Keratinocyte (primary cell): Measurements from ENCODE around the gene PSMB11. TPM values are rescaled to one million over a fixed set of nuclear protein-coding genes. Genes with fewer than 3 reads are reported as not detected.

Experiments used
- DNase-seq: peaks from one replicate; pipeline ENCODE4 v3.0.0-alpha.2; 2011; ENCODE audit warnings: low read depth, missing footprints, low spot score
- FAIRE-seq: peaks from 2 replicates; lab custom pipeline; 2011; peaks lifted over from hg19 to GRCh38; lab: Jason Lieb, UNC
- H2AFZ ChIP-seq: 2 replicates; pipeline ENCODE4 v1.6.0; 2012; ENCODE audit warnings: low read length, control low read depth, inconsistent platforms; ENCODE audit not compliant: control insufficient read depth
- H3K27ac ChIP-seq: 2 replicates; pipeline ENCODE4 v1.5.1; 2011; ENCODE audit warnings: low read length; ENCODE audit not compliant: control insufficient read depth, insufficient read depth
- H3K27me3 ChIP-seq: 3 replicates; pipeline ENCODE4 v1.6.0; 2011; ENCODE audit warnings: low read length; ENCODE audit not compliant: control insufficient read depth, insufficient read depth; ENCODE audit errors: extremely low read depth
- H3K36me3 ChIP-seq, 2 experiments: 2 replicates in 1 of 2; 3 replicates in 1 of 2; pipeline ENCODE4 v1.5.1; 2011; ENCODE audit warnings: low read length in 2 of 2, mild to moderate bottlenecking in 1 of 2; ENCODE audit not compliant: control insufficient read depth in 2 of 2, insufficient read depth in 2 of 2; ENCODE audit errors: extremely low read depth in 1 of 2
- H3K4me1 ChIP-seq: 3 replicates; pipeline ENCODE4 v1.5.1; 2011; ENCODE audit warnings: low read length; ENCODE audit not compliant: control insufficient read depth, insufficient read depth; ENCODE audit errors: extremely low read depth
- H3K4me2 ChIP-seq: 3 replicates; pipeline ENCODE4 v1.6.0; 2011; ENCODE audit warnings: low read depth, low read length; ENCODE audit not compliant: control insufficient read depth, insufficient read depth; ENCODE audit errors: extremely low read depth
- H3K4me3 ChIP-seq, 3 experiments: fragments of 200-600 bp in 1 of 3; sonication (generic) in 1 of 3; 2 replicates in 2 of 3; 3 replicates in 1 of 3; pipeline ENCODE4 v1.5.1; 2011 to 2016; ENCODE audit warnings: low read length in 3 of 3, mild to moderate bottlenecking in 3 of 3, control low read depth in 2 of 3, inconsistent platforms in 1 of 3, low read depth in 1 of 3, mixed read lengths in 1 of 3, mixed run types in 1 of 3, moderate library complexity in 1 of 3; ENCODE audit not compliant: control insufficient read depth in 2 of 3, insufficient read depth in 2 of 3; ENCODE audit errors: extremely low read depth in 1 of 3
- H3K79me2 ChIP-seq: 2 replicates; pipeline ENCODE4 v1.6.0; 2012; ENCODE audit warnings: low read length; ENCODE audit not compliant: control insufficient read depth, insufficient read depth
- H3K9ac ChIP-seq: 3 replicates; pipeline ENCODE4 v1.6.0; 2011; ENCODE audit warnings: low read length; ENCODE audit not compliant: control insufficient read depth, insufficient read depth; ENCODE audit errors: extremely low read depth
- H3K9me1 ChIP-seq: 3 replicates; pipeline ENCODE4 v1.6.0; 2011; ENCODE audit warnings: low read length; ENCODE audit not compliant: control insufficient read depth, insufficient read depth; ENCODE audit errors: extremely low read depth
- H3K9me3 ChIP-seq: 2 replicates; pipeline ENCODE4 v1.5.1; 2012; ENCODE audit warnings: low read depth, low read length; ENCODE audit not compliant: control insufficient read depth
- H4K20me1 ChIP-seq: 3 replicates; pipeline ENCODE4 v1.6.0; 2011; ENCODE audit warnings: low read length; ENCODE audit not compliant: control insufficient read depth, insufficient read depth; ENCODE audit errors: extremely low read depth
- EZH2 ChIP-seq: IDR thresholded peaks from one replicate; pipeline ENCODE4 v1.6.1; 2012; ENCODE audit warnings: inconsistent platforms, mild to moderate bottlenecking, low read length, moderate library complexity
- dilution Hi-C: fragments of 300-500 bp; cut with MboI; formaldehyde crosslinking; loops from one replicate; pipeline ENCODE4 v1.7.0; 2020; ENCODE audit warnings: low sequenced_read_pairs; ENCODE audit not compliant: extremely low pct_ligation_motif_present
- polyA plus RNA-seq, 5 experiments: library from polyadenylated mRNA; depleted of rRNA in 3 of 5; stranded (reverse) in 3 of 5; stranded (forward) in 1 of 5; unstranded in 1 of 5; fragments of >200 nt; gene quantifications; 1 replicate in 1 of 5; 2 replicates in 3 of 5; 3 replicates in 1 of 5; pipeline versions ENCODE4 v1.2.1 to v1.2.3, GENCODE V29; 2011 to 2012; ENCODE audit warnings: missing spikeins in 2 of 5, low read depth in 1 of 5, low replicate concordance in 1 of 5
- TF ChIP-seq, protein P1 (sequence below), 3 experiments: IDR thresholded peaks in 1 of 3; conservative IDR thresholded peaks in 1 of 3; optimal IDR thresholded peaks in 1 of 3; 2 replicates in 2 of 3; 3 replicates in 1 of 3; pipeline versions ENCODE3 to v1.5.1; 2011; ENCODE audit warnings: low read length in 3 of 3, mild to moderate bottlenecking in 3 of 3, moderate library complexity in 2 of 3, control low read depth in 1 of 3, inconsistent platforms in 1 of 3; ENCODE audit not compliant: insufficient read depth in 2 of 3; ENCODE audit errors: extremely low read depth in 1 of 3

PSMB11 gene
- polyA plus RNA-seq, 1 donor (not counting 4 experiments of a cell fraction or from before 2014, with no cell fraction given): not detected

DNA sequence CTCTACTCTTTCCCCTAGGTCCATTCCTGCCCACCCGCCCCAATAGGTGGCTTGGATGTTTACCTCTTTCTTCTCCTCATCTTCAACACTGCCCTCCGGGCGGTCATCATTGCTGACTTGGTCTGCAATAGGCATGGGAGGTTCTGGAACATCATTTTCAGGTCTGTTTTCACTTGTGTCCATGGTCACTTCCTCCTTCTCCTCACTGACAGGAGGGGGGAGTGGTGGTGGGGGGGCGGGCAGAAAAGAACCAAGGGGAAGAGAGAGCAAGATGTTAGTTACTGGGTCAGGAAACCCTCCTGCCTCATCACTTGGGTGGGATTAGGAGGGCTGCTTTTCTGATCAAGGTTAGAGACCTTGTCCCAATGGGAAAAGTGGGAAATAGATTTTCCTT is 27.4 kb downstream of the PSMB11 start:
- Histone ChIP-seq H3K4me2 (no peak overlapping the region), H3K79me2 (peaks cover 53% of the 10 kb centered on the region), H2AFZ (no peak overlapping the region), H3K36me3 (peaks cover 38 to 53% of the 10 kb centered on the region in 2 experiments), H3K27ac (no peak overlapping the region), H4K20me1 (peaks cover 19% of the 10 kb centered on the region), H3K4me3 (no peak overlapping the region), H3K9ac (no peak overlapping the region), H3K27me3 (no peaks in the 10 kb centered on the region), H3K4me1 (peaks cover 23% of the 10 kb centered on the region), H3K9me3 (no peaks in the 10 kb centered on the region), H3K9me1 (peaks cover 4% of the 10 kb centered on the region)
- DNase-seq (no peak), FAIRE-seq (no peak)
- TF ChIP-seq, protein P1, sequence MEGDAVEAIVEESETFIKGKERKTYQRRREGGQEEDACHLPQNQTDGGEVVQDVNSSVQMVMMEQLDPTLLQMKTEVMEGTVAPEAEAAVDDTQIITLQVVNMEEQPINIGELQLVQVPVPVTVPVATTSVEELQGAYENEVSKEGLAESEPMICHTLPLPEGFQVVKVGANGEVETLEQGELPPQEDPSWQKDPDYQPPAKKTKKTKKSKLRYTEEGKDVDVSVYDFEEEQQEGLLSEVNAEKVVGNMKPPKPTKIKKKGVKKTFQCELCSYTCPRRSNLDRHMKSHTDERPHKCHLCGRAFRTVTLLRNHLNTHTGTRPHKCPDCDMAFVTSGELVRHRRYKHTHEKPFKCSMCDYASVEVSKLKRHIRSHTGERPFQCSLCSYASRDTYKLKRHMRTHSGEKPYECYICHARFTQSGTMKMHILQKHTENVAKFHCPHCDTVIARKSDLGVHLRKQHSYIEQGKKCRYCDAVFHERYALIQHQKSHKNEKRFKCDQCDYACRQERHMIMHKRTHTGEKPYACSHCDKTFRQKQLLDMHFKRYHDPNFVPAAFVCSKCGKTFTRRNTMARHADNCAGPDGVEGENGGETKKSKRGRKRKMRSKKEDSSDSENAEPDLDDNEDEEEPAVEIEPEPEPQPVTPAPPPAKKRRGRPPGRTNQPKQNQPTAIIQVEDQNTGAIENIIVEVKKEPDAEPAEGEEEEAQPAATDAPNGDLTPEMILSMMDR (optimal IDR thresholded peaks at IDR 0.05 in 1 of 3, IDR thresholded peaks at IDR 0.05 in 1 of 3, conservative IDR thresholded peaks at IDR 0.05 in 1 of 3; ENCODE audit: extremely low read depth in 1 of 3, insufficient read depth in 2 of 3, low read length in 3 of 3): no peak
- no peak for TF ChIP-seq EZH2
- dilution Hi-C loops: no loop called here

DNA sequence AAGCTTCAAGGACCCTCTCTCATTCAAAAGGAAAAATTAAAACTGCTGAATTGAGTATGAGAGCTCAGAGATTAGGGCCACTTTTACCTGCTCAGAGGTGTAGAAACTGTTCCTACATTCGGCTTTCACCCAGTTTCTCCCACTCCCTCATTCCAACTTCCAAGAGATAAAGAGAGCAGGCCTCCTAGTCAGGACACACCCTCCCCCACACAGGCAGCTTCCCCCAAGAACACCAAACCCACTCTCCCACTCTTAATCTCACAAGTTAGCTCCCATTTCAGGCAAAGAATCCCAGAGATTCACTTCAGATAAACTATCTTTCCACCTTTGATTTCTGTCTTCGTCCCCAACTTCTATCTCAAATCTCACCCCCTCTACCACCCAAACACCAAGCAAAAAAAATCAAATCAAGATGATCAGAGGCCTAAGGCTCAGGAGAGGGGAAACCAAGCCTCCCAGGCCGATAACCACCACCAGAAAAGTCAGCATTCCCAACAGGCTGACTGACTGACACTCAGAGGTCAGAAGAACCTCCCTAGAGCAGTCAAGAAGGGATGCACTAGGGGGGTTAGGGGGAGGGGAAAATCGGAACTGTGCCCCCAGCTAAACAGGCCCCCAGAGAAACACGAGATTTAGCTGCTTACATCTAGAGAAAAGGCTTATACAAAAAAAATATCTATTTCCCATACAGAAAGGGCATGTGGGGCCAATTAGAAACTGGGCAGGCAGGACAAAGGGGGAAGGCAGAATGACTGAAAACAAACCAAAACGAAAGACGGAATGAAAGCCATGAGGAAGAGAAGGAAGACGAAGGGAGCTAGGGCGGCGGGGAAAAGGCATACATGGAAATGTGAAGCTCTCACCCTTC is 28.5 kb downstream of the PSMB11 start:
- Histone ChIP-seq H3K36me3 (peaks cover 36 to 51% of the 10 kb centered on the region in 2 experiments), H3K4me2 (peak overlapping the region; percentile 93), H3K27ac (peak overlapping the region; percentile 87), H3K4me1 (peaks cover 23% of the 10 kb centered on the region), H3K79me2 (peaks cover 51% of the 10 kb centered on the region), H3K27me3 (no peaks in the 10 kb centered on the region), H3K9me1 (peaks cover 4% of the 10 kb centered on the region), H3K9me3 (no peaks in the 10 kb centered on the region), H4K20me1 (peaks cover 19% of the 10 kb centered on the region), H2AFZ (no peak overlapping the region), H3K9ac (peak overlapping the region; percentile 92), H3K4me3 (peak overlapping the region; percentile 71 to 89 (median 83))
- TF ChIP-seq, protein P1 (optimal IDR thresholded peaks at IDR 0.05 in 1 of 3, IDR thresholded peaks at IDR 0.05 in 1 of 3, conservative IDR thresholded peaks at IDR 0.05 in 1 of 3; ENCODE audit: extremely low read depth in 1 of 3, insufficient read depth in 2 of 3, low read length in 3 of 3): no peak
- TF ChIP-seq EZH2: no peak
- no peak for FAIRE-seq
- dilution Hi-C loops: no loop called here
- DNase-seq: no peak
